ENCODE data around the gene ATG101. TPM values are rescaled to one million over a fixed set of nuclear protein-coding genes. Genes with fewer than 3 reads are reported as not detected.

ATG101 gene
- total and polyA plus RNA-seq, 5 donors from 2014 or later = 30.1 to 38.2 (median 33.5) TPM

DNA sequence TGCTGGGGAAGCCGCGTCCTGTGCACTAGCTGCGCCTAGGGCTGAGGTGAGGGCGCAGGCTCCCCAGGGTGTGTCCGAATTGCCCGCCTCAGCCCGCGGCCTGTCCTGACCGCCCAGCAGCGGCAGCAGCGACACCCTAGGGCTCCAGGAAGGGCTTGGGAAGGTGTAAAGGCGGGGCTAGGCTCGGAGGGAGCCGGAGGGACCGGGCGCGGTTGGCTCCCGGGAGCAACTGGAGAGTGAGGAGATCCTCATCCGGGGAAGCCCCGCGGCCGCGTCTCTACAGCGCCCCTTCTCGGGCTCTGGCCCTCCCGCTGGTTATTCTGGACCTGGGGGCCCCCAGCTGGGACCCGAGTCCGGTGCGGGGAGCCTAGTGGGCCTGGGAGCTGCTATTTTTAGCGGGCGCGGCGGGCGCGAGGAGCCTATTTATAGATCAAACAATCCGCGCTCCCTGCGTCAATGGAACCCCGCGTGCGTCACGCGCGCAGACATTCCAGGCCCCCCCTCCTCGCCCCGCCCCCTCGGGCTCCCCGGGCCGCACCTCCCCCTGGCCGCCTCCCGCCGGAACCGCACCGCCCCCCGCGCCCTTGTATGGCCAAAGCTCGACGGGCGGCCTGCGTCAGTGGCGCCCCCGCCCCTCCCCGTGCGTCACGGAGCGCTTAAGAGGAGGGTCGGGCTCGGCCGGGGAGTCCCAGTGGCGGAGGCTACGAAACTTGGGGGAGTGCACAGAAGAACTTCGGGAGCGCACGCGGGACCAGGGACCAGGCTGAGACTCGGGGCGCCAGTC lies 18.8 kb upstream of the ATG101 start, which contains the start of gene NR4A1:
Gene NR4A1, plus strand, starts transcription at position 685 of the 784 bp plus-strand sequence. CDS start 2,887 bp downstream, outside the sequence.
- H3K27ac ChIP-seq (ENCODE audit: insufficient read depth, low read length, poor library complexity, severe bottlenecking) = peak within 1 kb of the TSS; percentile 96
- H3K36me3 ChIP-seq (ENCODE audit: control insufficient read depth, insufficient read depth, low read length) = no peaks in the 10 kb centered on the region
- peak within 1 kb of the TSS; percentile 98 to 100 (median 99) for H3K27ac Mint-ChIP-seq
- H3K9me3 Mint-ChIP-seq = no peaks in the 10 kb centered on the region
- peaks cover 0 to 38% (median 25%) of the 10 kb centered on the region in 4 donors for H3K4me1 Mint-ChIP-seq
- H3K36me3 Mint-ChIP-seq = no peaks in the 10 kb centered on the region
- no peaks in the 10 kb centered on the region for H3K9me3 ChIP-seq (ENCODE audit: control insufficient read depth in 2 of 2, low read length in 2 of 2)
- H3K4me3 ChIP-seq (ENCODE audit: low read depth, low read length) = peak within 1 kb of the TSS; percentile 84
- peaks cover 26% of the 10 kb centered on the region for H3K4me1 ChIP-seq (ENCODE audit: control insufficient read depth, insufficient read depth, low read length, poor library complexity, severe bottlenecking)
- ATAC-seq (ENCODE audit: low read depth in 2 of 2) (peak; percentile 89 to 90), DNase-seq (peak; percentile 96 to 100 (median 98))
- peak within 1 kb of the TSS; percentile 94 to 99 (median 98) for H3K4me3 Mint-ChIP-seq
- H3K27me3 Mint-ChIP-seq = peaks cover 7% of the 10 kb centered on the region
- H3K27me3 ChIP-seq (ENCODE audit: control insufficient read depth, insufficient read depth, low read length) = no peaks in the 10 kb centered on the region

DNA sequence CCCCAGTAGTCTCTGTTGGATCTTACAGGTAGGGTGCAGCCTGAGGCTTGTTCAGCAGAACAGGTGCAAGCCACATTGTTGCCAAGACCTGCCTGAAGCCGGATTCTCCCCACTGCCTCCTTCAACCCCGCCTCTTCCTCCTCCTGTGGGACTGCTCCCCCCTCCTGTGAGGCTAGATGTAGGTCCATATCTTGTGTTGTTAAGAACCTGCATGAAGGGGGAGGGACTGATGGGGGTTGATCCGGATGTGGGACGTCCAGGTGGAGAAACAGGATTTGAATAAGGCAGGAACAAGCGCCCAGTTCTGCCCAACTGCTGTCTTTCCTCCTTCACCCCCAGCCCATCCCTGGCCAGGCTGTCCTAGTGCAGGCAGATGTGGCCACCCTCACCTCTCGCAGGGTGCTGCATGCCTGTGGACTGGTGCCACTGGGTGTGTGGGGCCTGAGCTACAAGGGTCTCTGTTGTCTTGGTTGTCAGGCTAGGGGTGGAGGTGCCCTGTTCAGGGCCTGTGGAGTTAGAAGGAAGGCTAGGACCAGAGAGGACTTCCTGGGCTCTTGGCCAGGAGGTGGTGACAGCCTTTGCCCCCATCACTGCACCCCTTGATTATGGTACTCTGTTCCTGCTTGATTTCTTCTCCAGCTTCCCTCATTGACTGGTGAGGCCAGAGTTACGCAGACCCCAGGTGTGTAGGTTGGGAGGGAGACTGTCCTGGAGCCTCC lies 17.2 kb upstream of the ATG101 start:
- DNase-seq (peak in 2 of 3 donors; percentile 34 to 56), ATAC-seq (ENCODE audit: low read depth in 2 of 2) (no peak)
- H3K36me3 Mint-ChIP-seq = no peaks in the 10 kb centered on the region

GRCh38 chr12:52053536-52054209 lies 16.1 kb upstream of the ATG101 start:
- Mint-ChIP-seq H3K4me1 (peaks cover 0 to 38% (median 19%) of the 10 kb centered on the region in 4 donors), H3K27ac (peak overlapping the region; percentile 32 to 100 (median 98)), H3K4me3 (peak overlapping the region in 2 of 4 donors; percentile 10 to 99), H3K9me3 (no peaks in the 10 kb centered on the region), H3K36me3 (no peaks in the 10 kb centered on the region), H3K27me3 (peaks cover 7% of the 10 kb centered on the region)
- no peaks in the 10 kb centered on the region for H3K27me3 ChIP-seq (ENCODE audit: control insufficient read depth, insufficient read depth, low read length)
- H3K4me1 ChIP-seq (ENCODE audit: control insufficient read depth, insufficient read depth, low read length, poor library complexity, severe bottlenecking) = peaks cover 26% of the 10 kb centered on the region
- no peak for ATAC-seq (ENCODE audit: low read depth in 2 of 2)
- H3K9me3 ChIP-seq (ENCODE audit: control insufficient read depth in 2 of 2, low read length in 2 of 2) = no peaks in the 10 kb centered on the region
- no peak for DNase-seq
- no peaks in the 10 kb centered on the region for H3K36me3 ChIP-seq (ENCODE audit: control insufficient read depth, insufficient read depth, low read length)
- no peak overlapping the region for H3K4me3 ChIP-seq (ENCODE audit: low read depth, low read length)
- H3K27ac ChIP-seq (ENCODE audit: insufficient read depth, low read length, poor library complexity, severe bottlenecking) = no peak overlapping the region

More for the DNA sequence above, 17.2 kb upstream of the ATG101 start:
- H3K36me3 ChIP-seq (ENCODE audit: control insufficient read depth, insufficient read depth, low read length) = no peaks in the 10 kb centered on the region
- Mint-ChIP-seq H3K9me3 (no peaks in the 10 kb centered on the region), H3K4me1 (peaks cover 0 to 38% (median 19%) of the 10 kb centered on the region in 4 donors), H3K4me3 (peak overlapping the region; percentile 94 to 99 (median 98)), H3K27me3 (peaks cover 7% of the 10 kb centered on the region), H3K27ac (peak overlapping the region; percentile 98 to 100 (median 99))
- H3K9me3 ChIP-seq (ENCODE audit: control insufficient read depth in 2 of 2, low read length in 2 of 2) = no peaks in the 10 kb centered on the region
- H3K27me3 ChIP-seq (ENCODE audit: control insufficient read depth, insufficient read depth, low read length) = no peaks in the 10 kb centered on the region
- peak overlapping the region; percentile 84 for H3K4me3 ChIP-seq (ENCODE audit: low read depth, low read length)
- H3K27ac ChIP-seq (ENCODE audit: insufficient read depth, low read length, poor library complexity, severe bottlenecking) = peak overlapping the region; percentile 96
- peaks cover 26% of the 10 kb centered on the region for H3K4me1 ChIP-seq (ENCODE audit: control insufficient read depth, insufficient read depth, low read length, poor library complexity, severe bottlenecking)

- Histone ChIP-seq H3K27me3 (ENCODE audit: control insufficient read depth, insufficient read depth, low read length) (no peaks in the 10 kb centered on the region), H3K36me3 (ENCODE audit: control insufficient read depth, insufficient read depth, low read length) (no peaks in the 10 kb centered on the region), H3K4me3 (ENCODE audit: low read depth, low read length) (no peak overlapping the region), H3K9me3 (ENCODE audit: control insufficient read depth in 2 of 2, low read length in 2 of 2) (no peaks in the 10 kb centered on the region), H3K27ac (ENCODE audit: insufficient read depth, low read length, poor library complexity, severe bottlenecking) (no peak overlapping the region), H3K4me1 (ENCODE audit: control insufficient read depth, insufficient read depth, low read length, poor library complexity, severe bottlenecking) (peaks cover 26% of the 10 kb centered on the region)
- Mint-ChIP-seq H3K4me3 (peak overlapping the region in 1 of 4 donors; percentile 99), H3K27me3 (peaks cover 7% of the 10 kb centered on the region), H3K4me1 (peaks cover 0 to 35% (median 19%) of the 10 kb centered on the region in 4 donors), H3K27ac (peak overlapping the region in 1 of 3 donors; percentile 47), H3K9me3 (no peaks in the 10 kb centered on the region), H3K36me3 (no peaks in the 10 kb centered on the region)
- ATAC-seq (ENCODE audit: low read depth in 2 of 2) (no peak), DNase-seq (no peak)
These were observed 15.4 kb upstream of the ATG101 start for GRCh38 chr12:52054231-52054832.

- Mint-ChIP-seq H3K36me3 (no peaks in the 10 kb centered on the region), H3K9me3 (no peaks in the 10 kb centered on the region), H3K4me1 (peaks cover 0 to 27% (median 15%) of the 10 kb centered on the region in 4 donors), H3K27me3 (peaks cover 7% of the 10 kb centered on the region), H3K4me3 (no peak overlapping the region), H3K27ac (no peak overlapping the region)
- Histone ChIP-seq H3K27ac (ENCODE audit: insufficient read depth, low read length, poor library complexity, severe bottlenecking) (no peak overlapping the region), H3K9me3 (ENCODE audit: control insufficient read depth in 2 of 2, low read length in 2 of 2) (no peaks in the 10 kb centered on the region), H3K27me3 (ENCODE audit: control insufficient read depth, insufficient read depth, low read length) (no peaks in the 10 kb centered on the region), H3K4me3 (ENCODE audit: low read depth, low read length) (no peak overlapping the region), H3K4me1 (ENCODE audit: control insufficient read depth, insufficient read depth, low read length, poor library complexity, severe bottlenecking) (peaks cover 23% of the 10 kb centered on the region), H3K36me3 (ENCODE audit: control insufficient read depth, insufficient read depth, low read length) (no peaks in the 10 kb centered on the region)
- ATAC-seq (ENCODE audit: low read depth in 2 of 2) (no peak), DNase-seq (no peak)
These were observed 14.7 kb upstream of the ATG101 start for GRCh38 chr12:52054833-52055730.

DNA sequence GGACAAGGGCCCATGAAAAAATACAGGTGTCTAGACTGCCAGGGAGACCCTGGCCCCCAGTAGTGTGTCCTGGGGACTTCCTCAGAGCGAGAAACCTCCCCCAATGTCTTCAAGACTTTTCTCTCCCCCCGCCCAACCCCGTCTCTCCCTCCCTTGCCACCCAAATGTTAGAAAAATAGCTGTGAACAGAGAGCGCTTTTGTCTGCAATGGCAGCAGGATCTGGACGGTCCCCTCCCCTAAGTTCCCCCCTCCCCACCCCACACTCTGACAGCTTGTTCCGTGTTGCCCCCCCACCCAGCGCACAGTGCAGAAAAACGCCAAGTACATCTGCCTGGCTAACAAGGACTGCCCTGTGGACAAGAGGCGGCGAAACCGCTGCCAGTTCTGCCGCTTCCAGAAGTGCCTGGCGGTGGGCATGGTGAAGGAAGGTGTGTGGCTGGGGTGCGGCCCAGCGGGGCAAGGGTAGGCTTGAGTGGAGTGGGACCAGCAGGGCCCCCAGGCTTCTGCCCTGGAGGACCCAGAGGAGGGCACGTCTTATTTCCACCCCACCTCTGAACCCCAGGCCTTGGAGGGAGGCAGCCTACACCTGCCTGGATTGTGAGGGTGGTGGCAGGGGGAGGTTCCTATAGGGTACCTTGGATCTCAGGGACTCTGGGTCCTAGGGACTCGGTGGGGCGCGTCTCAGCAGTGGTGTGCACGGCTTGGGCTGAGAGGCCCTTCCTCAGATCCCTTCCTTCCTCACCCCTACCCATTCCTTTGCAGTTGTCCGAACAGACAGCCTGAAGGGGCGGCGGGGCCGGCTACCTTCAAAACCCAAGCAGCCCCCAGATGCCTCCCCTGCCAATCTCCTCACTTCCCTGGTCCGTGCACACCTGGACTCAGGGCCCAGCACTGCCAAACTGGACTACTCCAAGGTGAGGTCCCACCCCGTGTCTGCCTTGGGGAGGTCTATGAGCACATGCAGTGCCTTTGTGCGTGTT lies 13.8 kb upstream of the ATG101 start:
- H3K4me3 Mint-ChIP-seq = no peak overlapping the region
- peaks cover 7% of the 10 kb centered on the region for H3K27me3 Mint-ChIP-seq
- H3K9me3 ChIP-seq (ENCODE audit: control insufficient read depth in 2 of 2, low read length in 2 of 2) = no peaks in the 10 kb centered on the region
- peaks cover 0 to 21% (median 12%) of the 10 kb centered on the region in 4 donors for H3K4me1 Mint-ChIP-seq
- no peaks in the 10 kb centered on the region for H3K27me3 ChIP-seq (ENCODE audit: control insufficient read depth, insufficient read depth, low read length)
- no peaks in the 10 kb centered on the region for H3K36me3 Mint-ChIP-seq
- H3K9me3 Mint-ChIP-seq = no peaks in the 10 kb centered on the region
- H3K36me3 ChIP-seq (ENCODE audit: control insufficient read depth, insufficient read depth, low read length) = no peaks in the 10 kb centered on the region
- H3K4me1 ChIP-seq (ENCODE audit: control insufficient read depth, insufficient read depth, low read length, poor library complexity, severe bottlenecking) = peaks cover 15% of the 10 kb centered on the region
- H3K4me3 ChIP-seq (ENCODE audit: low read depth, low read length) = no peak overlapping the region
- no peak for ATAC-seq (ENCODE audit: low read depth in 2 of 2)
- DNase-seq = no peak
- H3K27ac ChIP-seq (ENCODE audit: insufficient read depth, low read length, poor library complexity, severe bottlenecking) = no peak overlapping the region
- no peak overlapping the region for H3K27ac Mint-ChIP-seq
